HCT116 (cell line): ENCODE measurements around the gene SORT1. TPM values are rescaled to one million over a fixed set of nuclear protein-coding genes. Genes with fewer than 3 reads are reported as not detected.

Experiments used
- ATAC-seq: fragments of 200-7000 bp; cut with Tn5 transposase; 2 replicates; pipeline ENCODE4 v1.9.1; 2020; ENCODE audit warnings: mild to moderate bottlenecking, moderate library complexity
- BruUV-seq: library from RNA; stranded (reverse); fragments of 400-500 nt; replicated peaks from 2 replicates; lab custom pipeline; 2021; lab: Mats Ljungman, UMichigan
- CTCF ChIA-PET: fragments of 300-600 bp; sonication (Branson Sonifier 250); formaldehyde crosslinking; loops from one replicate; lab custom pipeline; 2021; ENCODE audit warnings: antibody characterized with exemption; lab: Charles Lee
- POLR2A ChIA-PET: fragments of 300-600, 350-600 bp; sonication (Branson Sonifier 250); formaldehyde crosslinking; loops from one replicate; lab custom pipeline; 2021; ENCODE audit warnings: antibody characterized with exemption; lab: Charles Lee
- RAD21 ChIA-PET, 2 experiments: fragments of 300-600 bp; sonication (Branson Sonifier 250); formaldehyde crosslinking; loops; one replicate each; lab custom pipeline; 2023; ENCODE audit warnings: low total read pairs in 2 of 2; ENCODE audit not compliant: uncharacterized antibody in 2 of 2, unreplicated experiment in 2 of 2, low non-redundant PET in 1 of 2; lab: Charles Lee
- DNase-seq: peaks from one replicate; pipeline ENCODE4 v3.0.0-alpha.2; 2010; ENCODE audit warnings: low read depth, low spot score
- H2AFZ ChIP-seq: fragments of 200-600 bp; shearing (Covaris generic), sonication (generic); 2 replicates; pipeline ENCODE4 v1.6.1; 2017; ENCODE audit warnings: low read depth, mixed run types, mixed read lengths, antibody characterized with exemption, low read length; ENCODE audit not compliant: poor library complexity, severe bottlenecking
- H3K27ac ChIP-seq: 2 replicates; pipeline ENCODE4 v1.5.1; 2012; ENCODE audit warnings: low read depth, low read length
- H3K27me3 ChIP-seq: fragments of 200-600 bp; sonication (generic); 2 replicates; pipeline ENCODE4 v1.6.1; 2016; ENCODE audit warnings: mixed run types, low read length, mixed read lengths; ENCODE audit not compliant: insufficient read depth
- H3K36me3 ChIP-seq, 2 experiments: fragments of 200-500 bp in 1 of 2; fragments of 200-600 bp in 1 of 2; sonication (Bioruptor generic) in 1 of 2; sonication (generic) in 1 of 2; 2 replicates each; pipeline versions ENCODE4 v1.5.1 to v1.6.1; 2014 to 2016; ENCODE audit warnings: low read length in 2 of 2, inconsistent platforms in 1 of 2, mixed read lengths in 1 of 2, mixed run types in 1 of 2; ENCODE audit not compliant: insufficient read depth in 2 of 2, control insufficient read depth in 1 of 2
- H3K4me1 ChIP-seq, 2 experiments: fragments of 200-600 bp in 1 of 2; sonication (generic) in 1 of 2; 2 replicates each; pipeline versions ENCODE4 v1.5.1 to v1.6.1; 2012 to 2017; ENCODE audit warnings: low read length in 2 of 2, inconsistent platforms in 1 of 2, mild to moderate bottlenecking in 1 of 2, mixed read lengths in 1 of 2, mixed run types in 1 of 2, moderate library complexity in 1 of 2; ENCODE audit not compliant: insufficient read depth in 2 of 2, control insufficient read depth in 1 of 2
- H3K4me2 ChIP-seq: fragments of 200-600 bp; sonication (generic); 2 replicates; pipeline ENCODE4 v1.6.1; 2017; ENCODE audit warnings: mixed run types, low read length, mixed read lengths
- H3K4me3 ChIP-seq, 2 experiments: fragments of 200-600 bp in 1 of 2; sonication (generic) in 1 of 2; replicated peaks in 1 of 2; 2 replicates each; pipeline ENCODE4 v1.5.1; 2011 to 2016; ENCODE audit warnings: low read length in 2 of 2, control low read depth in 1 of 2, low read depth in 1 of 2, mild to moderate bottlenecking in 1 of 2, mixed read lengths in 1 of 2, mixed run types in 1 of 2
- H3K79me2 ChIP-seq: fragments of 200-600 bp; sonication (generic); 2 replicates; pipeline ENCODE4 v1.6.1; 2017; ENCODE audit warnings: mild to moderate bottlenecking, mixed run types, low read length, moderate library complexity, mixed read lengths; ENCODE audit not compliant: insufficient read depth
- H3K9ac ChIP-seq: fragments of 200-600 bp; sonication (generic); 2 replicates; pipeline ENCODE4 v1.6.1; 2016; ENCODE audit warnings: low read length, mixed read lengths
- H3K9me2 ChIP-seq: fragments of 200-600 bp; sonication (generic), shearing (Covaris generic); 2 replicates; pipeline ENCODE4 v1.6.1; 2017; ENCODE audit warnings: mixed run types, mild to moderate bottlenecking, moderate library complexity; ENCODE audit not compliant: insufficient read depth
- H3K9me3 ChIP-seq, 2 experiments: fragments of 200-500 bp in 1 of 2; fragments of 200-600 bp in 1 of 2; sonication (Bioruptor generic) in 1 of 2; sonication (generic) in 1 of 2; 2 replicates each; pipeline ENCODE4 v1.6.1; 2014 to 2017; ENCODE audit warnings: low read length in 2 of 2, mixed read lengths in 2 of 2, inconsistent platforms in 1 of 2, low read depth in 1 of 2, mild to moderate bottlenecking in 1 of 2, mixed run types in 1 of 2, moderate library complexity in 1 of 2; ENCODE audit not compliant: control insufficient read depth in 1 of 2, insufficient read depth in 1 of 2
- H4K20me1 ChIP-seq: fragments of 200-600 bp; sonication (generic), shearing (Covaris generic); 2 replicates; pipeline ENCODE4 v1.6.1; 2017; ENCODE audit warnings: mixed run types, mild to moderate bottlenecking, moderate library complexity; ENCODE audit not compliant: insufficient read depth
- ATF3 ChIP-seq: IDR thresholded peaks from 2 replicates; pipeline ENCODE4 v1.6.1; 2012
- EGR1 ChIP-seq: IDR thresholded peaks from 2 replicates; pipeline ENCODE4 v1.6.1; 2012; ENCODE audit warnings: low read depth
- EZH2 ChIP-seq: fragments of 200-600 bp; sonication (generic); IDR thresholded peaks from 2 replicates; pipeline ENCODE4 v1.6.1; 2017; ENCODE audit warnings: antibody characterized with exemption, mixed run types
- MAX ChIP-seq: IDR thresholded peaks from 2 replicates; pipeline ENCODE4 v1.6.1; 2012
- POLR2A ChIP-seq: IDR thresholded peaks from 2 replicates; pipeline ENCODE4 v1.7.0; 2011; ENCODE audit warnings: borderline replicate concordance; ENCODE audit not compliant: insufficient read depth, insufficient read length; ENCODE audit errors: extremely low read depth
- RAD21 ChIP-seq: IDR thresholded peaks from 2 replicates; pipeline ENCODE4 v1.6.1; 2012; ENCODE audit warnings: low read depth, mild to moderate bottlenecking
- SIN3A ChIP-seq: IDR thresholded peaks from 2 replicates; pipeline ENCODE4 v1.6.1; 2012; ENCODE audit warnings: low read depth
- TCF7L2 ChIP-seq: IDR thresholded peaks from 2 replicates; pipeline ENCODE4 v1.7.0; 2011; ENCODE audit warnings: borderline replicate concordance, inconsistent platforms; ENCODE audit not compliant: insufficient read depth, insufficient read length; ENCODE audit errors: extremely low read depth
- ZBTB33 ChIP-seq: IDR thresholded peaks from 2 replicates; pipeline ENCODE4 v1.6.1; 2011; ENCODE audit warnings: mild to moderate bottlenecking, low read length, moderate library complexity; ENCODE audit not compliant: insufficient replicate concordance; ENCODE audit errors: extremely low read depth
- ZNF274 ChIP-seq: fragments of 200-500 bp; sonication (Bioruptor generic); IDR thresholded peaks from 2 replicates; pipeline ENCODE4 v1.6.1; 2014; ENCODE audit warnings: mild to moderate bottlenecking, low read depth, low read length, inconsistent platforms
- intact Hi-C: fragments of 100-400 bp; cut with micrococcal nuclease; formaldehyde crosslinking; loops from 2 replicates; pipeline ENCODE4 v1.10.0; 2022
- total RNA-seq: library from RNA; stranded (reverse); gene quantifications from one replicate; pipeline ENCODE4 v1.2.1, GENCODE V29; 2021; ENCODE audit not compliant: unreplicated experiment

Gene SORT1
- total RNA-seq, 1 experiment from 2014 or later = 20.2 TPM

GRCh38 chr1:109444346-109444745 is 46.6 kb upstream of the SORT1 start:
- H3K27me3 ChIP-seq = no peaks in the 10 kb centered on the region
- no TSS peak for BruUV-seq
- H3K4me3 ChIP-seq = no peak overlapping the region
- no peaks in the 10 kb centered on the region for H4K20me1 ChIP-seq
- no peaks in the 10 kb centered on the region for H3K9me3 ChIP-seq
- no peak; the same call in 1 of the 2 replicates for ATAC-seq
- POLR2A ChIA-PET = no interaction called here
- no peak overlapping the region for H3K9ac ChIP-seq
- no peaks in the 10 kb centered on the region for H3K36me3 ChIP-seq
- H2AFZ ChIP-seq = no peak overlapping the region
- no peak overlapping the region for H3K27ac ChIP-seq
- no peaks in the 10 kb centered on the region for H3K79me2 ChIP-seq
- CTCF ChIA-PET = no interaction called here
- RAD21 ChIA-PET = no interaction called here
- H3K4me1 ChIP-seq = peaks cover 0 to 8% of the 10 kb centered on the region in 2 experiments; a peak in 2 of 4 replicates
- no peaks in the 10 kb centered on the region for H3K9me2 ChIP-seq
- TF ChIP-seq EGR1 = no peak
- TF ChIP-seq RAD21 = no peak
- no peak for TF ChIP-seq EZH2
- no peak for TF ChIP-seq POLR2A
- no peak for TF ChIP-seq ZBTB33
- no peak for TF ChIP-seq SIN3A
- no peak for TF ChIP-seq TCF7L2
- no peak for TF ChIP-seq MAX
- TF ChIP-seq ATF3 = no peak
- TF ChIP-seq ZNF274 = no peak
- TF ChIP-seq, all 23 proteins: peak for 0
- intact Hi-C loops = no loop called here
- H3K4me2 ChIP-seq = no peak overlapping the region
- no peak for DNase-seq
